NCI-H446 treated with DMSO at 0.1 percent for 48 hours (cell line): ENCODE data around the gene ARHGDIB.

Experiments
- DNase-seq: peaks from one replicate; lab custom pipeline; 2025; lab: John Stamatoyannopoulos, UW

Gene ARHGDIB

GRCh38 chr12:14961466-14962152 is at the start of gene ARHGDIB:
ARHGDIB (minus strand) TSS chr12:14961601; CDS start chr12:14950712, 10,889 bp downstream.
- DNase-seq, result no peak

GRCh38 chr12:15011162-15011561 is 49.8 kb upstream of the ARHGDIB start:
- no peak for DNase-seq

- no peak for DNase-seq
Observed at GRCh38 chr12:15007551-15007950, 46.1 kb upstream of the ARHGDIB start.

- DNase-seq, result no peak
Observed at GRCh38 chr12:15005064-15005463, 43.7 kb upstream of the ARHGDIB start.

GRCh38 chr12:15004421-15004820 is 43.0 kb upstream of the ARHGDIB start:
- DNase-seq, result peak; percentile 19

- DNase-seq, result peak; percentile 81
Observed at GRCh38 chr12:15001733-15002382, 40.5 kb upstream of the ARHGDIB start.

- DNase-seq, result no peak
Observed at GRCh38 chr12:15000575-15000974, 39.2 kb upstream of the ARHGDIB start.

GRCh38 chr12:14999695-15000365 is 38.4 kb upstream of the ARHGDIB start:
- DNase-seq, result peak; percentile 43

GRCh38 chr12:14999021-14999694 is 37.8 kb upstream of the ARHGDIB start:
- DNase-seq, result no peak

- no peak for DNase-seq
Observed at GRCh38 chr12:14997998-14998397, 36.6 kb upstream of the ARHGDIB start.

- DNase-seq, result peak; percentile 51
Observed at GRCh38 chr12:14995583-14996425, 34.4 kb upstream of the ARHGDIB start.

- DNase-seq, result no peak
Observed at GRCh38 chr12:14994610-14995009, 33.2 kb upstream of the ARHGDIB start.

- DNase-seq, result no peak
Observed at GRCh38 chr12:14993537-14994266, 32.3 kb upstream of the ARHGDIB start.

GRCh38 chr12:14993117-14993516 is 31.7 kb upstream of the ARHGDIB start:
- no peak for DNase-seq

GRCh38 chr12:14992673-14993072 is 31.3 kb upstream of the ARHGDIB start:
- no peak for DNase-seq

GRCh38 chr12:14991069-14991468 is 29.7 kb upstream of the ARHGDIB start:
- DNase-seq, result no peak

- DNase-seq, result no peak
Observed at GRCh38 chr12:14989790-14990189, 28.4 kb upstream of the ARHGDIB start.

- DNase-seq, result no peak
Observed at GRCh38 chr12:14988035-14988434, 26.6 kb upstream of the ARHGDIB start.

- DNase-seq, result no peak
Observed at GRCh38 chr12:14986449-14986848, 25.0 kb upstream of the ARHGDIB start.

GRCh38 chr12:14984766-14985285 is 23.4 kb upstream of the ARHGDIB start:
- DNase-seq, result no peak

GRCh38 chr12:14984036-14984435 is 22.6 kb upstream of the ARHGDIB start:
- no peak for DNase-seq
